NCI-H748 (cell line): ENCODE data around the gene SH3TC1.

Experiments
- DNase-seq: peaks from one replicate; lab custom pipeline; 2025; ENCODE audit not compliant: unreplicated experiment; lab: John Stamatoyannopoulos, UW

Gene SH3TC1

DNA sequence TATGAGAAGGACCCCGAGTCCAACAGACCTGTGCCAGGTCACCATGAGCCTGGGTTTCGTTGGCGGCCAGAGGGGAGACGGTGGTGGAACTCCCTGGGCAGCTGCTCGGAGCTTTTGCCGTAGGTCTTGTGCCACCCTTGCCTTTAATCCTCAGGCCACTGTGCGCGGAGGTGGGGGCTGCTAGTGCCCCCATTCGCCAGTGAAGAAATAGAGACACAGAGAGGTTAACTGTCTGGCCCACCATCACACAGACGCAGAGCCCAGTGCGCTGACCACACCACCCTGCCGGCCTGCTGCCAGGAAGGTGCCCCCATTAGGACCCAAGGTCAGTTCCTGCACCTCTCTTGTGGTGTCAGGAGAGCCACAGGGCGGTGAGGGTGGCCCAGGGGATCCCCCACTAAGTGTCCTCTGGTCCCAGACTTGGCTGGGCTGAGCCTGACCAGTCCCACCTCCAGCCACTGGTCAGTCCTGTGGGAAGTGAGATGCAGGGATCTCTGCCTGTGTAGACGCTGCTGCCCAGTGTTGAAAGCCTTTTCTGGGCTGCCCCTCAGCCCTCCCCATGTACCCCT, 42.2 kb downstream of the SH3TC1 start:
- no peak for DNase-seq

DNA sequence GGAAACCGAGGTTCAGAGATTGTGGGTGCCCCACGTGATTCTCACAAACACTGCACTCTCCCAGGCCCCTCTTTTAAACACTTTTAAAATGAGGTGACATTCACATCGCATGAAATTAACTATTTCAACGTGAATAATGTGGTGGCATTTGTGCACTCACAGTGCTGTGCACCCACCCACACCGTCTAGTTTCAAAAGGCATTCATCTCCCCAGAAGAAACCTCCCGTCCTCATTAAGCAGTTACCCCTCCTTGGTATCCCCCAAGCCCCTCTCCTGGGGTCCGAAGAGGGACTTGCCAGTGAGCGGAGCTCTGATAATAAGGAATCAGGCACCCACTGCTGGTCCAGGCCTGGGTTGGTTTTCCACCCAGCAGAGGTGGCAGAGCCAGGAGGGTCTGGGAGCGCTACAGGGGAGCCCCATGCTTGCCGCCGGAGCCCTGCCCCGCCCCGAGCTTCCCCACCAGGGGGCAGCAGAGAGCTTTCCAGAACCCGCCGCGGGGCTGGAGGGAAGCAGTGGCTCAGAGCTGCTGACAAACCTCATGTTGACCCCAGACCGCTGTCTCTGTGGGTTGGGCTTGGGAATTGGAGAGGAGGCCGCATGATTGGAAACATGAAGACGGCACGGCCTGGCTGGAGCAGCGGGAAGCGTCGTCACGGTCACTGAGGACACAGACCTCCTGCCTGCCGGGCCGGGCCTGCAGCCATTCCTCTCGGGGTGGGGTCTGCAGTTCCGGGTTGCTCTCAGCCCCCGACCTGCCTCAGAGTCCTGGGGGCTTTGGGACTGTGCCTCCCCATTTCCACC, 43.0 kb downstream of the SH3TC1 start:
- peak; percentile 75 for DNase-seq

DNA sequence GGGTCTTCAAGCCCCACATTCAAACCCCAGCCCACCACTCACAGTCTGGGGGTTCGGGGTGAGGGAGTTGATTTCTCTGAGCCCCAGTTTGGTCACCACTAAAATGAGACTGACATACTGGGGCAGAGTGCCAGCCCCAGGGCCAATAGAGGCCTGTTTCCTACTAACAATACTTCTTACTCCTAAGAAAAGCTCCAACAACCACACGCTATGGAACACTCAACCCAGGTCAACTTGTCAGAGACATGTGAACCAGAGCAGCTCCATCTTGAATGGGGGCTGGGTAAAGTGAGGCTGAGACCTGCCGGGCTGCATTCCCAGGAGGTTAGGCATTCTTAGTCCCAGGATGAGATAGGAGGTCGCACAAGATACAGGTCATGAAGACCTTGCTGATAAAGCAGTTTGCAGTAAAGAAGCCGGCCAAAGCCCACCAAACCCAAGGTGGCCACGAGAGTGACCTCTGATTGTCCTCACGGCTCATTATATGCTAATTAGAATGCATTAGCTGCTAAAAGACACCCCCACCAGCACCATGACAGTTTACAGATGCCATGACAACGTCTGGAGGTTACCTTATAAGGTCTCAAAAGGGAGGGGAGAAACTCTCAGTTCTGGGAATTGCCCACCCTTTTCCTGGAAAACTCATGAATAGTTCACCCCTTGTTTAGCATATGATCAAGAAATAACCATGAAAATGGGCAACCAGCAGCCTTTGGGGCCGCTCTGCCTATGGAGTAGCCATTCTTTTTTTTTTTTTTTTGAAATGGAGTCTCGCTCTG, 43.9 kb downstream of the SH3TC1 start:
- DNase-seq: no peak

DNA sequence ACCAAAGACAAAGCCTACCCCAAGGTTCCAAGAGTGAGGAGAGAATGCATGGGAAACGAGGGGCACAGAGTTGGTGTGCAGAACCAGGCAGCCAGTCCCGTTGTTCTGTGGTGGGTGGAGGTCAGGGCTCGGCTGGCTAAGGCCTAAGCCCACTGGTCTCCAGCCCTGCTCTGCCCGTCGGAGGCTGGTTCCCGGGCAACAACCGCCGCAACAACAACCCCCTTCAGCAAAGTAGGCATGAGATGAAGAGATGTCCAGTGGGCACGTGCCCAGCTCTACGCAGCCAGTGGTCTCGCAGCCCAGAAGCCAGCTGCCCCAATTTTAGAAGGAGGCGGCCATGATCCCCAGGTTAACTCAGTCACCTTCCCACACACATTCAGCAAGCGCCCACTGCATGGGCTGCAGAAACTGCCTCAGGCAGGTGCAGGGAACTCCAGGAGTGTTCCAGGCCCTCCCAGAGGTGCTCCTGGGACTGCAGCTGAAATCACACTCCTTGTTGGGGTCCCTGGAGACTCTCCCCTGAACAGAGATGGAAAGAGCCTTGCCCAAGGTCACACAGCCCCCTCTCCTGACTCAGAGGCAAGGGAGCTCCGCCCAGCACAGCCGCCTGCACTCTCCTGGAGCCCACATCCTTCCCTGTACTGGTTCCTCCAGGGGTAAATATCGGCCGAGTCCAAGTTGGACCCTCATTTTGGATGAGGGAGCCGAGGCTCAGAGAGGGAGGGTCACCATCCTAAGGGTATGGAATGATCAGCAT, 45.1 kb downstream of the SH3TC1 start:
- no peak for DNase-seq

DNA sequence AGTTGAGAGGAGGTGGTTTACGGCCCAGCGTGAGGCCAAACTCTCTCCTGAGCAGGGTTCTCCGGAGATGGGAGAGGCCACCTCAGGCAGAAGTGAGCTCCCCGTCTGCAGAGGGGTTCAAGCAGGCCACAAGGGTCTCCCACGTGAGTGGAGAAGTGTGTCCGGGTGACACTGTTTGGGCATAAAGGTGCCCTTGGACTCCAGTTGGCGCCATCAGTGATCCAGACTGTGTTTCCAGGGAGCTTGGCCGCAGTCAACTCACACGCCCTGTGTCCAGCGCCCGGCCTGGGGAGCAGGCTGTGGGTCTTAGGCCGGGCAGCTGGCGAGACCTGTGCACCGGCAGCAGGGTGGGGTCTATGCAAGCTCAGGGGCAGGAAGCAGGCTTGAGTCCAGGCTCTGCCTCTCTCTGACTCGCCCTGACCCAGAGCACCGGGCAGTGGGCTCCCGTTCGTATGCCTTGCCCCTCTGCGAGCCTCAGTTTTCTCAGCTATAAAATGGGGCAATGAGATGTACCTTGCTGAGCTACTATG, 45.9 kb downstream of the SH3TC1 start:
- DNase-seq: no peak

DNA sequence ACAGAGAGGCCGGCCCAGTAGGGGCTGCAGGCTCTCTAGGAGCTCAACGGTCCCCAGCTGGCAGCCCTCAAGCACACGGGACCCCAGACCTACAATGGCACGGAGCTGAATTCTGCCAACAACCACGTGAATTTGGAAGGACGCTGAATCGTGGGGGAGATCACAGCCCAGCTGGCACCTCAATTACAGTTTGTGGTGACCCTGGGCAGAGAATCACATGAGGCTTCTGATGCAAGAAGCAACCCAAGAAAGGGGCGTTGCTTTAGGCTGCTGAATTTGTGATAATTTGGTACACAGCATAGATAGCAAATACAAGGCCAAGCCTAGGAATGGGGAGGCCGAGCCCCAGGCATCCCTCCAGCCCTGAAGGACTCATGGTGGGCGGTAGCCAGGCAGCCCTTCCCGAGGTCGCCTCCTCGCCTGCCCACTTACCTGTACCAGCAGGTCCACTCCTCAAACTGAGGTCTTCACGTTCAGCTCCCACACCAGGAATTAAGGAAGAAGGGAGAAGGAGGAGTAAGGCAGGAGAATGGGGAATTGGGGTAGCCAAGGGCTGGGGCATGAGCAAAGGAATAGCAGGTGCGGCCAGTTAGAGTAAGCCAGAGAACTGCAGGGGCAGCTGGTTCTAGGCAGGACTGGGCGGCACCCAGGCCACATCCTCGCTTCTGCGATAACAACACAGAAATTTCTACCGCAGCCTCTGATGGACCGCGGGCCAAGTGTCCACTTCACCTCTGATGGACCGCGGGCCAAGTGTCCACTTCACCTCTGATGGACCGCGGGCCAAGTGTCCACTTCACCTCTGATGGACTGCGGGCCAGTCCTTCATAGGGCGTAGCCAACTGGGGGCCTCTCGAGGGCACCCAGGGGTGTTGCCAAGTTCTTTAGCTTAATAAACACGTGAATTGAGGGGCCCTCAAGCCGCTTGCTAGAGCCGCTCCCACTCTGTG, 47.1 kb downstream of the SH3TC1 start:
- no peak for DNase-seq

DNA sequence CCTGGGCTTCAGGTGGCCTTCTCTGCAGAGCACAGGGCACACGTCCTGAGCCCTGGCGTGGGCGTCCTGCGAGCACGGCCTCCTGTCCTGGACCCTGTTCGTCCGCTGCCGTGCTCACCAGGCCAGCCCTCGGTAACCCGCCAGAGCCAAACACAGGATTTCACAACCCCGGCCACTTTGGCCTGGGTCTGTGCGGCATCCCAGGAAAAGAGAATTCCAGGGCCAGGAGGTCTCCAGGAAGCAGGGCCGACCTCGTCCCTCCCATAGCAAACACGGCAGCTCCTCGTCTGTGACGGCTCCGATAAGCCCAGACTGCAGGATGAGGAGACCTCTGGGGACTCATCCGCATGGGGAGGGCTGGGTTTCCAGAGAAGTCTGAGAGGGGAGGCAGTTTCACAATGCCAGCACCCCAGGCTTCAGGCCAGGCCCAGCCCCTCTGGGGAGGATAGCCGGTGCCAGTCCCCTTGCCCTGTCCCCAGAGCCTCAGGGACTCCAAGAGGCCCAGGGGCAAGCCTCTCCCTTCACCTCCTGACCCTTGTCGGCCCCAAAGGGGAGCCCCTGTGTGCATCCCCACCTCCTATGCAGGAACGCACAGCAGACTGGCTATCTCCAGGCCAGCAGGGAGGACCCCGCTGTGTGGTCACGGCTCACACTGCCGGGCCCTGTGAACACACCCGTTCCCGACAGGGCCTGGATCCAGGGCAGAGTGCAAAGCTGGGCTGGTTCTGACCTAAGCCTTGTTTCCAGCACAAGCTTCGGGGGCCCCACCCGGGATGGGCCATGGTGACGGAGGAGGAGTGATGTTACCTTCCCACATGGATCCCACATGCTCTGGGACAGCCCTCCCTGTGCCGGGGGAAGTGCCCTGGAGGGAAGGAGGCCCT, 48.2 kb downstream of the SH3TC1 start:
- no peak for DNase-seq

DNA sequence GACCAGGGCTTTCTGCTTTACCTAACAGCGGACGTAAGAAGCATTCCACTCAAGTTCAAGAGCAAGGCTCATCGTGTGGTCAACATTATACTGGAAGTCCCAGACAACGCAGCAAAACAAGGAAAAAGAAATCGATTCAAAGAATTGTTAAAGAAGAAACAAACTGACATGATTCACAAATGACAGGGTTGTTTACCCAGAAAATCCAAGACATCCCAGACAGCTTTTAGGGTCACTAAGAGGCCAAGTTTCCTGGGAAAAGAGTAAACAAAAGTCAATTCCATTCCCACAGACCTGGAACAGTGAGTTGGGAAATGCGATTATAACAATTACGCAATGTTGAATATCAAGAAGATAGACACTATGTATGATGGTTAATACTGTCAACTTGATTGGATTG, 49.0 kb downstream of the SH3TC1 start:
- DNase-seq: no peak

DNA sequence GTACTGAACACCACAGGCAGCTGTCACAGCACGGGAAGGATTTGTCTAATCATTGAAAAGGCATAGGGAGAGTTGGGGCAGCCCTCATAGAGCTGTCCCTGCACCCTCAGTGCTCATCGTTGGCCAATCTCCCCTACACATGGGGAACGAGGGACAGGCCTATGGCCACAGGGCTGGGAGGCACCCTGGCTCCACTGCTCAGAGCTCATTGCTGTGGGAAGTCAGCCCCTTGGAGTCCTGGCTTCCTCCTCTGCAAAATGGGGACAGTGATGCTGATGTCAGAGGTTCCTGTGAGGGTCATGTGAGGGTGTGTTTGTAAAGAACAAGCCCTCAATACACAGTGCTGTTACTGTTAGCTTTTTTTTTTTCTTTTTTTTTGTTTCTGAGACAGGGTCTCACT, 51.1 kb downstream of the SH3TC1 start:
- no peak for DNase-seq

DNA sequence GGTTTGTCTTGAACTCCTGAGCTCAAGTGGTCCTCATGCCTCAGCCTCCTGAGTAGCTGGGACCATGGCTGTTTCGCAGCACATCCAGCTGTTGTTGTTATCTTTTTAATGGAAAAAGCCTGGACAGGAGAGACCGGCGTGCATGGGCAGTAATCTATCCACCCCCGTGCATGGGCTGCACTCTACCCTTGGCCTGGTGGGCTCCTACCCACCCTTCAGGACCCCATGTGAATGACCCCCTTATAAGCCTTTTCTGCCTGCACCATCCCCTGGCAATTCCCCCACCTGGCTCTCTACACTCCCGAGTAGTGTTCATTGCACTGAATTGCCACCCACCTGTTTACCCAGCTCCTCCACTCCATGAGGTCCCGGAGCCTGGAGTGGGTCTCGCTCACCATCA, 51.5 kb downstream of the SH3TC1 start:
- no peak for DNase-seq

DNA sequence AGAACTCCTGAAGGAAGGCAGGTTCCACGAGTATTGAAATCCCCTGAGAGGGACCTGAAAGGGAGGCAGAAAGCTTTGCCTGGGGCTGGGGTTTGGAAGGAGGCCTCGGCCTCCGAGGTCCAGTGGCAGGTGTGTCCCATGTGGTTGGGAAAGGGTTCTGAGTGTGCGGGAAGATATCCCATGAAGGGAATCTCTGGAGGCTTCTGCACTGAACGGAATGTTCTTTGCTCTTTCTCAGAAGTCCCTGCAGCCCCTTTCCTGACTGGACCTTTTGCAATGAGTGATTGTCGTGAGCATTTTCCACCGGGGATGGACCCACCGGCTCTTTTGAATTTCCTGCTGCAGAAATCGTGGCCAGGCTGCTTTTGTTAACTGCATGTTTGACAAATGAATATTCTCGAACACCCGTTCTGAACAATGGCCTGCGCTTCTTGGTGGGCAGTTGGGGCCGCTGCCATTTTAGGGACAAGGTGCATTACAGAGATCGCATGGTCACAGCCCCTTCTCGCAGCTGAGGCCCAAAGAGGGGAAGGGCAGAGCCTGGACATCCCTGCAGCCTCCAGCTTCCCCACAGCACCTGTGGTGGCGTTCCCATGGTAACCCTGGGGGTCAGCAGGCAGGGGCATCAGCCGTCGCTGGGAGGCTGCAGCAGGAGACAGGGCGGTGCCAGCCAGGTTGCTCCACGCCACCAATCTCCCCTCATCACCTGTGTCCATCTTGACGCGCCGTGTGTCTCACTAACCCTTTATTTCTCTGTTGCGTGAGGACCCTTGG, 52.2 kb downstream of the SH3TC1 start:
- peak; percentile 26 for DNase-seq

DNA sequence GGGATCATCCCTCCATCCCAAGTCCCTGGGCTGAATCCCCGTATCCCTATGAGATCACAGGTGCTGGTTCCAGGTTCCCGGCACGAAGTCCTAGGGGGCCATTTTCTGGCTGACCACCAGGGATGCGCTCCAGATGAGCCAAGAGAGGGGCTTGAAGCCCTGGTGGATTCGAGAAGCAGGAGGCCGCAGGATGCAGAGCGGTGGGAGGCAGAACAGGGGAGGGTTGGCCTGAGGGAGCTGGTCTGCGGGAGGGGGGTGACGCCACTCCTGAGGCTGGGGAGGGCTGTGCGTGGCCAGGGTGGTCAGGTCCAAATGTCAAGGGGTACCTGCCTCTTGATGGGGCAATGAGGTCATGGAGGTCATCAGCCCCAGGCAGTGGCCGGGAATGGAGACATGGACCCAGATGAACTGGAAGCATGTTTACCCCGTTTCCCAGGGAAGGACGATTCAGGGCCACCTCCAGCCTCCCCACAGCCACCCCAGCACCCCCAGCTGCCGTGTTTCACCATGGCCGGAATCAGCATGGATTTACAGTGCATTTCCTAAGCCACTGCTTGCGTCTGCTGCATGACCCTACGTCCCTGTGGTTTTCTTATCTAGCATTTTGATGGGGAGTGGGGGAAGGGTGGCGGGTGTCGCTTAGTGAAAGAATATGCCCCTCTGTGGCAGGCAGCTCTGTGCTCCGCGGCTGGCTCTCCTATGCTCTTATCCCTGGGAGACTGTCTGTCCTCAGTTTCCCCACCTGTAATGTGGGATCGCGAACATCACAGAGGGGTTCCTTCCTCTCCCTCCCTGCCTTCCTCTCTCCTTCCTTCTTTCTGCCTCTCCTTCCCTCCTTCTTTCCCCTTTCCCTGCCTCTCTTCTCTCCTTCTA, 53.4 kb downstream of the SH3TC1 start:
- no peak for DNase-seq

DNA sequence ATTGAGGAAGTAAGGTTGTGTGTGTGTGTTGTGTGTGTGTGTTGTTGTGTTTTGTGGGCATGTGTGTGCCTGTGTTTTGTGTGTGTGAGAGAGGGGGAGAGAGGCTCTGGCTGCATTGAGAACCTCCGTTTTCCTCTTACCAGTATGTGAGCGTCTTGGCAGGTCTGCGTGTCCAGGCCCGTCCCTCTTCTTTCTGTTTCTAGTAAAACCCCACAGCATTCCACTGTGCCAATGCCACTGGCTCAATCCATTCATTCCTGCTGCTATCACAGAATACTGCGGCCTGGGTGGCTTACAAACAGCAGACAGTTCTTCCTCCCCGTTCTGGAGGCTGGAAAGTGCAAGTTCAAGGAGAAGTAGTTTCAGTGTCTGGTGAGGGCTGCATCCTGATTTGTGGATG, 55.0 kb downstream of the SH3TC1 start:
- no peak for DNase-seq

DNA sequence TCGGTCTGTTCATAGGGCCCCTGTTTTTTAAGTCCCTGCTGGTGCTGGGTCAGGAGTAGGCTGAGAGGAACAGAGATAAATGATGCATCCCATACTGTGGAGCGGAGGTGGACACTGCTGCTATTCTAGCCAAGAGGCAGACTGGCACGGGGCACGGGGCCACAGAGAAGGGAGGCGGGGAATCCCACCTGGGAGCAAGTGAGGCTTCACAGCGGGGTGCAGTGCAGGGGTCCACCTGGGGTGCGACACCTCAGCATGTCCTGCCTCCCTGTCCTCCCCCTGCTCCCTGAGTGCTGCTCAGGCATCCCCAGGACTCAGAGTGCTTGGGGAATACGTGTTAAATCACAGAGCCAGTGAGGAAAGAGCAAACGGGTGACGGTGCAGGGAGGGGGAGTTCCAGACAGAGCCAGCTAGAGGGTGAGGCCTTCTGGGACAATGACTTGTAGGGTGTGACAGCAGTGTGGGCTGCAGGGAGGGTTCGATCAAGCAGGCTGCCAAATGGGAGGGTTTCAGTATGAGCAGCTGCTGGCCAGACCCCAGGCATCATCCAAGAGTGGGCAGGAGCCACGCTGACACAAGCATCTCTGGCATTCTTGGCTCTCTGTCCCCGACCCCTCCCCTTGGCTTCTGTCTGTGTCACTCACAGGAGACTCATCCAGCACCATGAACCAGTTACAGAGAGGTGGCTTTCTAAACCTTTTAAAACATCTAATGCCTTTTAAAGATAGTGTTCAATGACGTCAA, 56.8 kb downstream of the SH3TC1 start:
- DNase-seq: no peak

DNA sequence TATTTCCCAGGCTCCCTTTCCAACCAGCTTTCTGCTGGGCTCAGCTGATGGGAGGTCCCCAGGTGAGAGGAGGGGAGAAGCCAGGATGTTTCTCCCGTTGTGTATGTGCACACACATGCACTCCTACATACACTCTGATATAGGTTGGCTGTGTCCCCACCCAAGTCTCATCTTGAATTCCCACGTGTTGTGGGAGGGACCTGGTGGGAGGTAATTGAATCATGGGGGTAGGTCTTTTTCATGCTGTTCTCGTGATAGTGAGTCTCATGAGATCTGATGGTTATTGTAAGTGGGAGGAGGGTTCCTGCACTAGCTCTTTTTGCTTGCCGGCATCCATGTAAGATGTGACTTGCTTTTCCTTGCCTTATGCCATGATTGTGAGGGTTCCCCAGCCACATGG, 58.8 kb downstream of the SH3TC1 start:
- no peak for DNase-seq

DNA sequence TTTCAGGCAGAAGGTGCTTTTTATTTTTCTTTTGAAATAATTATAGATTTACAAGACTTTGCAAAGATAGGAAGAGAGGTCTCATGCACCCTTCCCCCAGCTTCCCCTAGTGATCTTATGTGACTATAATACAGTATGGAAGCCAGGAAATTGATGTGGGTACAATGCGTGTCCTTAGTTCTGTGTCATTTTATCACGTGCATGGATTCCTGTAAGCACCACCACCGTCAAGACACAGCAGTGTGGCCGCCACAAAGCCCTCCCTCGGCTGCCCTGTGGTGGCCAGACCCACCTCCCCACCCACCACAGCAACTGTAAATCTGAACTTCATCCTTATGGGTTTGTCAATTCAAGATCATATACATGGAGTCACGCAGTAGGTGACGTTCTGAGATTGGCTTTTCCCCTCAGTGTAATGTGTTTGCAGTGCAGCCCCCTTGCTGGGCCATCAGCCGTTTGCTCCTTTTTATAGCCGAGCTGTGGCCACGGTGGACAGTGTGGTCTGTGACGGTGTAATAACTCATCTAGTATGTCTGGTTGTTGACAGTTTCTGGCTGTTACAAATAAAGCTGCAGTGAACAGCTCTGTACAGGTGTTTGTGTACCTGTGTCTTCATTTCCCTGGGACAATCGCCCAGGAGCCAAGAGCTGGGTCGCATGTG, 59.6 kb downstream of the SH3TC1 start:
- no peak for DNase-seq
